Measurements from ENCODE around the gene FIBCD1.

FIBCD1 gene

DNA sequence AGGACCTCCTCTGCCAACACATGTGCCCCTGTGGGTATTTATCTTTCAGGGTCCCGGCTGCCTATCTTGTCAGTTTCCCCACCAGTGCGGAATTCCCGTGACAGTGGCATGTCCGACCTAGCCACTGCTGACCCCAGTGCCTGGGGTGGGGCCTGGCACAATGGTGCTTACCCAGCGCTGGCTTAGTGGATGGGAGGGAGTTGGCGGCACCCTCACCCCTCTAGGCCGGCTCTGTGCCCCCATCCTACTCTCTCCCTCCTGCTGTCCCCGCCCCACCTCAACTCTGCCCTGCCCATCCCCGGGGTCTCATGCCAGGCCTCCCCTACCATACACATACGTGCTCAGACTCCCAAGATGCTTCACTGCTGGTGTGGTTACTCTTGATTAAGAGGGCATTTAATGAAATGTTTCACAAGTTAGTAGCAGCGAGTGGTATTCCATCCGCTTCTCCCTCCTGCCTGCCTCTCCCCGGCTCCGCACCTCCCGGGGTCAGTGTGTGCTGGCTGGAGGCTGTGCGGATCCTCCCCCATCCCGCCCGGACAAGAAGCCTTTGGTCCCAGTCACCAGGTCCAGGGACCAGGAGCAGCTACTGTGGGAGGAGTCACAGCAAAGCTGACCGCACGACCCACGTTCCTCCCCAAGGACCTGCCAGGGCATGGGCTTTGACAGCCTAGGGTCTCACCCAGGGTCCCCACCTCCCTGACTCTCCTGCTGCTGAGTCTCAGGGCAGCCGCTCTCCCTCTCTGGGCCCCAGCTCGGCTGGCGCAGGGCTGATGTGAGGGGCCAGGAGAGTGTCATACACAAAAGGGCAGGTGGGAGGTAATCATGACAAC lies 32.9 kb downstream of the FIBCD1 start:
- ATAC-seq = no peak

GRCh38 chr9:130905125-130905901 lies 33.7 kb downstream of the FIBCD1 start:
- no peak for ATAC-seq

DNA sequence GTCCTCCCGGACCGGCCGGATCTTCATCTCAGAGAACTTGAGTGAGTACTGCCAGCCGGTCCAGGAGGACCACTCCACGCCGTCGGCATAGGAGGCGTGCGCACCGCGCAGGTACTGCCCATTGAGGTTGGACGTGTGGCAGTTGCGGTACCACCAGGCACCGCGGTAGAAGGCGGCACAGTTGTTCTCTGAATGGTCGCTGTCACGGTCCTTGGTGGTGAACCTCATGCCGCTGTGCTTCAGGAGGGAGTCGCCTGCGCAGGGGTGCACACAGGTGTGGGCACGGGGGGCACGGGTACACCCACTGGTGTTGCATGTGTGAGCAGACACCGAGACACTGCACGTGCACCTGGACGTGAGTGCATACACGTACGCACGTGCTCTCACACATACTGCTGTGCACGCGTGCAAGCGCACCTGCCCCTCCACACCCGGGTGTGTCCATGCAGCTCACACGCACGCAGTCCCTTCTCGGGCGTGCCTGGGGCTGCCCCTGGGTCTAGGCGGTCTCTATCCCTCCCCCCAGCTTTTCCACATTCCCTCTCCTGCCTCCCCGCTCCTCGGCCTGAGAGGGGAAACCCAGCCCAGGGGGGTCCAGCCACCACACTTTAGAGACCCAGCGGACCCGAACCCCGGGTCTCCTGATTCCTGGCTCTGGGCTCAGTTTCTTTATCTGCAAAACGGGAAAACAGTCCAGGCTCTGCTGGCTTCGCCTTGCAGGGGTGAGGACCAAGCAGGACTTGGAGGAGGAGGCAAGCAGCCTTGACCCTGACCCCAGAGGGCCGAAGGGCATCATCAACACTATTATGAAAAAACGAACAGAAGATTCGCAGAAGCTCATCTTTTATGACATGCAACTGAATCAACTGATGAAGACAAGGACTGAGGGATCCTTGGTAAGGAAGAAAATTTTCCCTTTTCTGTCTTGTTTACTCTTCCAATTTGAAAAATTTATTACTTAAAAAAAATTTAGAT lies 34.7 kb downstream of the FIBCD1 start:
- no peak for ATAC-seq

GRCh38 chr9:130903194-130904069 lies 35.6 kb downstream of the FIBCD1 start:
- no peak for ATAC-seq

DNA sequence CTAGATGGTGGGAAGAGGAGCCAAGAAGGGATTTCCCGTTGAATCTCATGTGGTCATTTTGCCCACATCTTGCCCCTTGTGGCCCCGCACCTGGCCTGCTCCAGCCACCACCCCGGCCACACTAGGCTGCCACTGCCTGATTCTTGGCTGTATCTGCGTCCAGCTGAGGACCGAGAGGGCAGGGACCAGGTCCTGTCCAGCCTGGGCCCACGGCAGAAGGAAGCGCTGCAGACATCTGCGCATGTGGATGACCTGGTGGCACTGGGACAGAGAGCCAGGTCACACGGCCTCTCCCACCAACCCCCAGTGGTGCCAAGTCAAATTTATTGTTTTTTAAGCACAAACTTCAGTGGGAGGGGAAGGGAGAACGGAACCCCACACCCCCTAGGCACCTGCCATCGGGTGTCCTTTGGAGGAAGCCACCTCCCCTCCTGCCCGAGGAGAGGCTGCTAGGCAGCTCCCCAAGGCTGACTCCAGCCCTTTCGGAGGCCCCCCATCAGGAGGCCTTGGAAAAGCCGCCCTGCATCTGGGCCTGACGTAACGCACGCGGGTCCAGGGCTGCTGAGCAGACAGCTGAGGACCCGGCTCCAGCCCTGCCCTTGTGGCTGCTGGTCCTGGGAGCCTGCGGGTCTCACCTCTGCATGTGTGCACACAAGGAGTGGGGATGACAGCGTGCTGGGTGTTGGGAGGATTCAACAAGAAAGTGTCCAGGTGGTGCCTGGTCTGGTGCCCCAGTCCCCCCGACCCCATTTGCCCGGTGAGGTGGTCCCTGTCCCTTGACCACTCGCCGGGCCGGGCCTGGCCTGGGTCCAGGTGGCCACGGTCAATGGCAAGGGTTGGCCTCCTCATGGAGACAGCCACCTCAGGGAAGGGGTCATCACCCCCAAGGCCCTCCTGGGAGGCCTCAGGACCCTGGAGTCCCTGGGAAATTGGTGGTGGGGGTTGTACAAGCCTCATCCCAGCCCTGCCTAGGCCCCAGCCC lies 36.6 kb downstream of the FIBCD1 start:
- no peak for ATAC-seq

- no peak for ATAC-seq
Observed at GRCh38 chr9:130901498-130902203, 37.4 kb downstream of the FIBCD1 start.

DNA sequence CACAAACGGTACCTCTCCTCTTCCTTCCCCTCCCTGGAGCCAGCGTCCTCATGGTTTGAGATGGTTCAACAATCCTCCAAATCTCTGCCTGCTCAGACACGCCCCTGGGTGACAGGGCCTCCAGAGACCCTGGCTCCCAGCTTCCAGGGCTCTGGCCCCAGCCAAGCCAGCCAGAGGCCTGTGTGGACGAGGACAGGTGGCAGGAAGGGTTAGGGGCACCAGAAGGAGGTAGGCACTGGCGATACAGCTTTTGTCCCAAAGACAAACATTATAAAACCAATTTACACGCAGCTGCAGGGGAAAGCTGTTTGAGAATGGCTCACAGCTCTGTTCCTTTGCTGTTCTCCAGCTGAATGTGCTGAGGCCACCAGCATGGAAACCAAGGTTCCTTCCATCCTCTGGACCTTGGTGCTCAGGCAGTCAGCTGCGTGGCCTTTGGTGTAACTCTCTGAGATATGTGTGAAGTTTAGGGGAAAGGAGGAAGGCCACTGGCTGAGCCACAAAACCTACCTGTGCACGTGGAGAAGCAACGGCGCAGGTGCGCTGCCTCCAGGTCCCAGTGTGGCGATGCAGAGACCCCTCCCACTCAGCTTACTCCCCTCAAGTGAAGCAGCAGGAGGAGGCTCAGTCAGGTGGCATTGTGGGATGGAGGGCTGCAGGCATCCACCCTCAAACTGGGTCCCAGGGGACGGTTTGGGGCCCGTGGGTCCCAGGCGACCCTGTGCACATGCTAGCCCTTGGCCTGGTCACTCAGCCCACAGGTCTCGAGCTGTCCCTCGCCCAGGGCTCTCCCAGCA lies 38.1 kb downstream of the FIBCD1 start:
- ATAC-seq = no peak

- ATAC-seq = no peak
Observed at GRCh38 chr9:130899051-130899748, 39.8 kb downstream of the FIBCD1 start.

DNA sequence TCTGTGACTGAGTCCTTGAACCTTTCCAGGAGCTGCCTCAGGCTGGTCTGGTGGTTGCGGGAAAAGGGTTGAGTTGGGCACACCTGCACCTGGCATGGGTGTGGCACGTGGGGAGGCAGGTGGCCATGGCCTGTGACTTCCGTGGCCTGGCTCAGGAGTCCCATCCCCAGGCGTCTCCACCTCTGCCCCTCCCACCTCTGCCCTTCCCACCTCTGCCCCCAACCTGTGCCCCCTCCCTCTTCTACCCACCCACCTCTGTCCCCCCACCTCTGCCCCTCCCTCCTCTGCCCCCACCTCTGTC lies 40.5 kb downstream of the FIBCD1 start:
- ATAC-seq = no peak

DNA sequence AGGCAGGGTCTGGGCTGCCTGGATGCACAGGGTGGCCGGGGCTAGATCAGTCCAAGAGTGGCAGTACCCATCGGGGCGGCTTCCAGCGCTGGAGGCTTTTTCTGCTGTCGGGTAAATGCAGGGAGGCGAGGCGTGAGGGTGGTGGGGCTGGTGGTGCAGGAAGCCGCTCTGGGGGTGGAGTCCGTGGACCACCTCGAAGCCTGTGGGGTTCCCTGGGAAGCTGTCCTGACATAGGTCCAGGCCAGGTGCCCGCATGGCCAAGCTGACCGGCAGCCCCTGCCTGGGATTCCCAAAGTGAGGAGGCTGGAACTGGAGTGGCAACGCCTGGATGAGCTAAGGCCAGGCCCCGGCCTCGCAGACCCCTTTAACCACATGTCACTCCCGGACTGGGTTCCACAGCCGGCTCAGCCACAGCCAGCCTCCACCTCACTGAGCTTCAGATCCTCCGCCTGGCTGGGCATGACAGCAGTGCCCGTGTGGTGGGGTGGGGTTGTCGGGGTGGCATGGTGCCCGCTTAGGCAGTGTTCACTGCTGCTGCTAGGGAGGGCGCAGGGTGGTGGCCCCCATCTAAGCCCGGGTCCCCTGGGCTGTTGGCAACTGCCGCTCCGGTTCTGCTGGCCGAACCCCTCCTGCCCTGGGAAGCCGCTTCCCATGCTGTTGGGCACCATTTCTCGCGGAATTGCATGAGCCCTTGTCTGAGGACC lies 41.0 kb downstream of the FIBCD1 start:
- ATAC-seq = no peak

GRCh38 chr9:130897105-130897751 lies 41.8 kb downstream of the FIBCD1 start:
- no peak for ATAC-seq

DNA sequence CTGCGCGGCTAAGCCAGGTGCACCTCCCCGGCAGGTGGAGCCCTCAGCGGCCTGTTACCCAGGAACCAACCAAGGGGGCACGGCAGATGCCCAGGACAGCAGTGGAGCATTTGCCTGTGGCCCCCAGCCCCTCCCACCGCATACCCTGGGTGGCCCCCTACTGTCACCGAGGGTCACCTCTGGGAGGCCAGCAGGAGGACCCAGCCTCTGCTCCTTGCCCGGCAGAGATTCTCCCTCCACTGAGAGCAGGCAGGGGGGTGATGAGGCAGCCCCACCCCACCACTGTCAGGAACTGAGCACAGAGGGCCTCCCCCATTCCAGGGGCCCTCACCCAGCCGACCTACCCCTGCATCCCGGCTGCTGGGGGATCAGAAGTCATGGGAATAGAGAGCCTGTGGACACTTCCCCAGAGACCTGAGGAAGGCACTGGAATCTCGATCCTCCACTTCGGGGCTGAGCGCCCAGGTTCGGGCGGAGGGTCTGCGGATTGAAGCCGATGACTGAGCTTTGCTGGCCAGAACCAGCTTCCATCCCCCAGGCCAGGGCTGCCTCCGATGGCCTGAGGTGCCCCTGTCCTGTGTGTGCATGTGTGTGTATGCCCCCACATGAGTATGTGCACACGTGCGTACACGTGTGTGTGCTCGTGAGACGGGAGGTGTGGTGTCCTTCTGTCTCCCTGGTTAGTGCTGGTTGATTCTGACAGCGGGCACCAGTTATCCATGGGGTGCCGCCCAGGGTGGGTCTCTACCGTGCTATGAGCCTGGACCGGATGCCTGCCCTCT lies 42.6 kb downstream of the FIBCD1 start, which contains the start of gene QRFP:
Gene QRFP, minus strand, starts transcription at position 580 of the 782 bp plus-strand sequence. CDS start 2,974 bp downstream, outside the sequence.
- no peak for ATAC-seq

GRCh38 chr9:130895481-130896232 lies 43.4 kb downstream of the FIBCD1 start:
- ATAC-seq = no peak

DNA sequence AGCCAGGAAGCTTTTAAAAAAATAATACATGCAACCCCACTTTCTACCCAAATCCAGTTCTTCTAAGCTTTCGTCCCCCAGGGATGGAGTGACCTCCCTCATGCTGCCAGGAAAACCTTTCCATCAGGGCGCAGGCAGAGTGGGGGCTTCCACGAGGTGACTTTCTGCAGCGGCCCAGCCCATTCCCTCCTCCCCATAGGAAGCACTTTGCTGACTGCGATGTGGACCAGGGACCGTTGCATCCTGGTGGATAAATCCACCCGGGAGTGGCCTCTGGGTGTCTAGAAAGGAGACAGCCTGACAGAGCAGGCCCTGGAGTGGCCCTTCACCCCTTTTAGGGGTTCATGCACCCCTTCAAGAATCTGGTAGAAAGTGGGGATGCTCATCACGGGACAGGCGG lies 44.0 kb downstream of the FIBCD1 start:
- ATAC-seq = no peak

GRCh38 chr9:130894546-130894945 lies 44.5 kb downstream of the FIBCD1 start:
- ATAC-seq = no peak
